ENCODE data around the gene PDE8A.

DNA sequence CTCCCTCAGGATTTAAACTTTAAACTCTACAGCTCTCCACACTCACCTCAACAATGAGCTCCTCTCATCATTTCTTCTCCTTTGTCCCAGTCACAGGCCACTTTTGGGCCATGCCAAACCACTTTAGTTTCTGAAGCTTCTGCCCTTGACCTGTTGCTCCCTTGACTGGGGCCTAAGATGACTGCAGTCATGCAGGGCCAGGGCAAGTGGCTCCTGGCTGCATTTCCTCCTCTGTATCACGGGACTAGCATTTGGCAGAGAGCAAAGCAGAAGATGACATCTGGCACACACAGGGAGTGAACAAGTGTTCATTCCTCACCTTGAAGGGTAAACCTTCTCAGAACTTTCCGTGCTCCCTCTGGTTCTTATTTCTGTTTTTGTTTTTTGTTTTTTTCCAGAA lies 136.9 kb downstream of the PDE8A start:
- TF ChIP-seq, protein P1, sequence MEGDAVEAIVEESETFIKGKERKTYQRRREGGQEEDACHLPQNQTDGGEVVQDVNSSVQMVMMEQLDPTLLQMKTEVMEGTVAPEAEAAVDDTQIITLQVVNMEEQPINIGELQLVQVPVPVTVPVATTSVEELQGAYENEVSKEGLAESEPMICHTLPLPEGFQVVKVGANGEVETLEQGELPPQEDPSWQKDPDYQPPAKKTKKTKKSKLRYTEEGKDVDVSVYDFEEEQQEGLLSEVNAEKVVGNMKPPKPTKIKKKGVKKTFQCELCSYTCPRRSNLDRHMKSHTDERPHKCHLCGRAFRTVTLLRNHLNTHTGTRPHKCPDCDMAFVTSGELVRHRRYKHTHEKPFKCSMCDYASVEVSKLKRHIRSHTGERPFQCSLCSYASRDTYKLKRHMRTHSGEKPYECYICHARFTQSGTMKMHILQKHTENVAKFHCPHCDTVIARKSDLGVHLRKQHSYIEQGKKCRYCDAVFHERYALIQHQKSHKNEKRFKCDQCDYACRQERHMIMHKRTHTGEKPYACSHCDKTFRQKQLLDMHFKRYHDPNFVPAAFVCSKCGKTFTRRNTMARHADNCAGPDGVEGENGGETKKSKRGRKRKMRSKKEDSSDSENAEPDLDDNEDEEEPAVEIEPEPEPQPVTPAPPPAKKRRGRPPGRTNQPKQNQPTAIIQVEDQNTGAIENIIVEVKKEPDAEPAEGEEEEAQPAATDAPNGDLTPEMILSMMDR (IDR thresholded peaks at IDR 0.05), result no peak
- no peak for TF ChIP-seq POLR2A (IDR thresholded peaks at IDR 0.05)

Measured in right lobe of liver (tissue), 4 donors.